ENCODE data around the gene KIAA1210.

The KIAA1210 gene

GRCh38 chrX:119094819-119095218 lies 32.8 kb downstream of the KIAA1210 start:
- Histone ChIP-seq H3K4me3 (no peak overlapping the region), H3K27ac (no peak overlapping the region)

GRCh38 chrX:119093991-119094735 lies 33.4 kb downstream of the KIAA1210 start:
- H3K27ac ChIP-seq, result no peak overlapping the region
- H3K4me3 ChIP-seq, result no peak overlapping the region

GRCh38 chrX:119090627-119091026 lies 37.0 kb downstream of the KIAA1210 start:
- Histone ChIP-seq H3K27ac (no peak overlapping the region), H3K4me3 (no peak overlapping the region)

- Histone ChIP-seq H3K27ac (no peak overlapping the region), H3K4me3 (no peak overlapping the region)
Observed at GRCh38 chrX:119089619-119090018, 38.0 kb downstream of the KIAA1210 start.

GRCh38 chrX:119087121-119087520 lies 40.5 kb downstream of the KIAA1210 start:
- Histone ChIP-seq H3K4me3 (no peak overlapping the region), H3K27ac (no peak overlapping the region)

- H3K4me3 ChIP-seq, result no peak overlapping the region
- H3K27ac ChIP-seq, result no peak overlapping the region
Observed at GRCh38 chrX:119084766-119085165, 42.8 kb downstream of the KIAA1210 start.

GRCh38 chrX:119082278-119082677 lies 45.3 kb downstream of the KIAA1210 start:
- no peak overlapping the region for H3K4me3 ChIP-seq
- no peak overlapping the region for H3K27ac ChIP-seq

GRCh38 chrX:119075270-119076025 lies 52.2 kb downstream of the KIAA1210 start:
- H3K4me3 ChIP-seq, result no peak overlapping the region
- H3K27ac ChIP-seq, result no peak overlapping the region

- Histone ChIP-seq H3K4me3 (no peak overlapping the region), H3K27ac (no peak overlapping the region)
Observed at GRCh38 chrX:119073911-119074310, 53.7 kb downstream of the KIAA1210 start.

- H3K4me3 ChIP-seq, result no peak overlapping the region
- no peak overlapping the region for H3K27ac ChIP-seq
Observed at GRCh38 chrX:119073200-119073905, 54.3 kb downstream of the KIAA1210 start.

GRCh38 chrX:119072744-119073143 lies 54.9 kb downstream of the KIAA1210 start, which contains the start of gene CT47C1:
CT47C1 (plus strand) TSS chrX:119072993; CDS start chrX:119073226, 233 bp downstream.
- Histone ChIP-seq H3K4me3 (no peak within 1 kb of the TSS), H3K27ac (no peak within 1 kb of the TSS)

- no peak overlapping the region for H3K4me3 ChIP-seq
- no peak overlapping the region for H3K27ac ChIP-seq
Observed at GRCh38 chrX:119071381-119071780, 56.2 kb downstream of the KIAA1210 start.

- Histone ChIP-seq H3K27ac (no peak overlapping the region), H3K4me3 (no peak overlapping the region)
Observed at GRCh38 chrX:119069762-119070161, 57.9 kb downstream of the KIAA1210 start.

GRCh38 chrX:119069128-119069527 lies 58.5 kb downstream of the KIAA1210 start:
- H3K4me3 ChIP-seq, result no peak overlapping the region

GRCh38 chrX:119067023-119067739 lies 60.4 kb downstream of the KIAA1210 start:
- no peak overlapping the region for H3K27ac ChIP-seq
- H3K4me3 ChIP-seq, result no peak overlapping the region

More at GRCh38 chrX:119069128-119069527, 58.5 kb downstream of the KIAA1210 start:
- H3K27ac ChIP-seq, result no peak overlapping the region

GRCh38 chrX:119063428-119063827 lies 64.2 kb downstream of the KIAA1210 start:
- no peak overlapping the region for H3K27ac ChIP-seq
- H3K4me3 ChIP-seq, result no peak overlapping the region

- Histone ChIP-seq H3K27ac (no peak overlapping the region), H3K4me3 (no peak overlapping the region)
Observed at GRCh38 chrX:119062750-119063374, 64.8 kb downstream of the KIAA1210 start.

GRCh38 chrX:119055687-119056086 lies 71.9 kb downstream of the KIAA1210 start:
- H3K27ac ChIP-seq, result no peak overlapping the region
- no peak overlapping the region for H3K4me3 ChIP-seq

GRCh38 chrX:119045884-119046283 lies 81.7 kb downstream of the KIAA1210 start:
- H3K27ac ChIP-seq, result no peak overlapping the region
- H3K4me3 ChIP-seq, result no peak overlapping the region
